SK-N-SH treated with all-trans-retinoic acid at 6 μM for 48 hours (cell line): ENCODE measurements around the gene CCDC106.

ENCODE experiments used
- ATAC-seq: fragments of 200-7000 bp; cut with Tn5 transposase; 3 replicates; pipeline ENCODE4 v1.9.1; 2020; ENCODE audit warnings: mild to moderate bottlenecking, moderate library complexity
- ARNTL ChIP-seq: fragments of 450-650 bp; formaldehyde crosslinking; IDR thresholded peaks from 2 replicates; pipeline ENCODE4 v1.5.0; 2020; ENCODE audit warnings: low read depth, mild to moderate bottlenecking, moderate library complexity, borderline replicate concordance
- BACH2 ChIP-seq: fragments of 250-450 bp; sonication (Bioruptor Pico); IDR thresholded peaks from 2 replicates; pipeline ENCODE4 v1.9.0; 2021; ENCODE audit warnings: mild to moderate bottlenecking, borderline replicate concordance
- CREB5 ChIP-seq: fragments of 250-450 bp; sonication (Bioruptor Pico); IDR thresholded peaks from 2 replicates; pipeline ENCODE4 v1.5.1; 2020; ENCODE audit warnings: low read depth, mild to moderate bottlenecking, moderate library complexity
- CSDC2 ChIP-seq: fragments of 250-450 bp; sonication (Bioruptor Pico); IDR thresholded peaks from 2 replicates; pipeline ENCODE4 v1.5.0; 2020; ENCODE audit warnings: mild to moderate bottlenecking, moderate library complexity
- ESRRG ChIP-seq: fragments of 250-450 bp; sonication (Bioruptor Pico); IDR thresholded peaks from 2 replicates; pipeline ENCODE4 v1.6.1; 2021; ENCODE audit warnings: mild to moderate bottlenecking
- GLIS3 ChIP-seq: fragments of 250-450 bp; sonication (Bioruptor Pico); IDR thresholded peaks from 2 replicates; pipeline ENCODE4 v1.5.0; 2020; ENCODE audit warnings: mild to moderate bottlenecking, moderate library complexity
- OSR1 ChIP-seq: fragments of 250-450 bp; sonication (Bioruptor Pico); IDR thresholded peaks from 2 replicates; pipeline ENCODE4 v1.8.0; 2022; ENCODE audit warnings: moderate library complexity, mild to moderate bottlenecking, inconsistent platforms
- PATZ1 ChIP-seq: fragments of 250-450 bp; sonication (Bioruptor Pico); IDR thresholded peaks from 2 replicates; pipeline ENCODE4 v1.8.0; 2020; ENCODE audit warnings: mild to moderate bottlenecking, moderate library complexity, borderline replicate concordance
- POU6F1 ChIP-seq: fragments of 250-450 bp; sonication (Bioruptor Pico); IDR thresholded peaks from 2 replicates; pipeline ENCODE4 v1.8.0; 2021; ENCODE audit warnings: low read depth, mild to moderate bottlenecking, moderate library complexity, borderline replicate concordance
- PPARA ChIP-seq: fragments of 250-450 bp; sonication (Bioruptor Pico); IDR thresholded peaks from 2 replicates; pipeline ENCODE4 v1.5.0; 2020; ENCODE audit warnings: mild to moderate bottlenecking, borderline replicate concordance
- RARB ChIP-seq: fragments of 250-450 bp; sonication (Bioruptor Pico); IDR thresholded peaks from 2 replicates; pipeline ENCODE4 v1.8.0; 2021; ENCODE audit warnings: mild to moderate bottlenecking, moderate library complexity
- SNAI2 ChIP-seq: fragments of 250-450 bp; sonication (Bioruptor Pico); IDR thresholded peaks from 2 replicates; pipeline ENCODE4 v1.5.0; 2020; ENCODE audit warnings: mild to moderate bottlenecking, moderate library complexity
- TCF4 ChIP-seq: fragments of 250-450 bp; sonication (Bioruptor Pico); IDR thresholded peaks from 2 replicates; pipeline ENCODE4 v1.8.0; 2021; ENCODE audit warnings: mild to moderate bottlenecking, moderate library complexity, borderline replicate concordance
- TOX ChIP-seq: fragments of 250-450 bp; sonication (Bioruptor Pico); IDR thresholded peaks from 2 replicates; pipeline ENCODE4 v1.8.0; 2021; ENCODE audit warnings: mild to moderate bottlenecking, moderate library complexity, borderline replicate concordance
- TSHZ2 ChIP-seq: fragments of 250-450 bp; sonication (Bioruptor Pico); IDR thresholded peaks from 2 replicates; pipeline ENCODE4 v1.5.0; 2020; ENCODE audit warnings: mild to moderate bottlenecking, moderate library complexity
- ZC3H10 ChIP-seq: fragments of 250-450 bp; sonication (Bioruptor Pico); IDR thresholded peaks from 2 replicates; pipeline ENCODE4 v1.5.1; 2021; ENCODE audit warnings: mild to moderate bottlenecking, moderate library complexity
- ZFP3 ChIP-seq: fragments of 250-450 bp; sonication (Bioruptor Pico); IDR thresholded peaks from 2 replicates; pipeline ENCODE4 v1.5.0; 2020; ENCODE audit warnings: mild to moderate bottlenecking, moderate library complexity
- ZFP30 ChIP-seq: fragments of 450-650 bp; formaldehyde crosslinking; IDR thresholded peaks from 2 replicates; pipeline ENCODE4 v1.5.0; 2022; ENCODE audit warnings: mild to moderate bottlenecking, moderate library complexity
- ZNF565 ChIP-seq: fragments of 450-650 bp; formaldehyde crosslinking; conservative IDR thresholded peaks from 2 replicates; pipeline ENCODE4 v1.5.0; 2020; ENCODE audit warnings: low read depth, mild to moderate bottlenecking, moderate library complexity
- ZNF70 ChIP-seq: fragments of 450-650 bp; formaldehyde crosslinking; IDR thresholded peaks from 2 replicates; pipeline ENCODE4 v1.5.0; 2020; ENCODE audit warnings: mild to moderate bottlenecking, moderate library complexity
- ZNF8 ChIP-seq: fragments of 450-650 bp; formaldehyde crosslinking; IDR thresholded peaks from 2 replicates; pipeline ENCODE4 v1.5.0; 2020; ENCODE audit warnings: mild to moderate bottlenecking, moderate library complexity

Gene CCDC106

GRCh38 chr19:55667511-55667910 is 19.5 kb downstream of the CCDC106 start:
- ATAC-seq: no peak
- TF ChIP-seq TOX (CRISPR knock-in tag): no peak

GRCh38 chr19:55667958-55668357 is 19.9 kb downstream of the CCDC106 start:
- TF ChIP-seq ZFP3 (CRISPR knock-in tag): no peak
- TF ChIP-seq ZFP30 (CRISPR knock-in tag): no peak
- TF ChIP-seq ZC3H10 (CRISPR knock-in tag): no peak
- no peak for TF ChIP-seq CSDC2 (CRISPR knock-in tag)
- TF ChIP-seq RARB: no peak
- TF ChIP-seq SNAI2 (CRISPR knock-in tag): no peak
- TF ChIP-seq CREB5 (CRISPR knock-in tag): no peak
- TF ChIP-seq BACH2 (CRISPR knock-in tag): no peak
- no peak for TF ChIP-seq POU6F1 (CRISPR knock-in tag)
- no peak for TF ChIP-seq ZNF8
- TF ChIP-seq PPARA (CRISPR knock-in tag): no peak
- no peak for TF ChIP-seq GLIS3 (CRISPR knock-in tag)
- ATAC-seq: no peak

GRCh38 chr19:55668603-55669348 is 20.8 kb downstream of the CCDC106 start:
- TF ChIP-seq CREB5 (CRISPR knock-in tag) (no peak), ZFP3 (CRISPR knock-in tag) (no peak), ZNF70 (CRISPR knock-in tag) (no peak), POU6F1 (CRISPR knock-in tag) (no peak), ESRRG (CRISPR knock-in tag) (no peak), ARNTL (no peak), CSDC2 (CRISPR knock-in tag) (no peak), PATZ1 (CRISPR knock-in tag) (no peak), ZC3H10 (CRISPR knock-in tag) (no peak), PPARA (CRISPR knock-in tag) (no peak), GLIS3 (CRISPR knock-in tag) (no peak), ZFP30 (CRISPR knock-in tag) (no peak), TCF4 (no peak), RARB (no peak), ZNF565 (CRISPR knock-in tag) (no peak), OSR1 (CRISPR knock-in tag) (no peak), SNAI2 (CRISPR knock-in tag) (no peak), TSHZ2 (CRISPR knock-in tag) (no peak)
- no peak for ATAC-seq
